ENCODE data around the gene PRRC2C. TPM values are rescaled to one million over a fixed set of nuclear protein-coding genes. Genes with fewer than 3 reads are reported as not detected.
A peak's percentile ranks its signal among the peaks of the same experiment; 100 is the strongest.
"Not testable (repeated sequence)": the region's sequence is repeated elsewhere in the genome, so short reads cannot be mapped to it uniquely, and the experiment has no call there.

The PRRC2C gene
- total RNA-seq (2021): 99.2 and 136 TPM in 2 replicates
- percentile 96 among the genes with signal in this experiment for Bru-seq, nascent RNA
- BruChase-seq, experiment 1, labeled RNA remaining after a 2-hour chase: percentile 96 among the genes with signal in this experiment
- BruChase-seq, experiment 2, labeled RNA remaining after a 6-hour chase: percentile 96 among the genes with signal in this experiment
- long read RNA-seq, partial matches to known transcripts: 22 of 26 reads
- long read RNA-seq, other reads (novel, unspliced or antisense): 4 of 26 reads

DNA sequence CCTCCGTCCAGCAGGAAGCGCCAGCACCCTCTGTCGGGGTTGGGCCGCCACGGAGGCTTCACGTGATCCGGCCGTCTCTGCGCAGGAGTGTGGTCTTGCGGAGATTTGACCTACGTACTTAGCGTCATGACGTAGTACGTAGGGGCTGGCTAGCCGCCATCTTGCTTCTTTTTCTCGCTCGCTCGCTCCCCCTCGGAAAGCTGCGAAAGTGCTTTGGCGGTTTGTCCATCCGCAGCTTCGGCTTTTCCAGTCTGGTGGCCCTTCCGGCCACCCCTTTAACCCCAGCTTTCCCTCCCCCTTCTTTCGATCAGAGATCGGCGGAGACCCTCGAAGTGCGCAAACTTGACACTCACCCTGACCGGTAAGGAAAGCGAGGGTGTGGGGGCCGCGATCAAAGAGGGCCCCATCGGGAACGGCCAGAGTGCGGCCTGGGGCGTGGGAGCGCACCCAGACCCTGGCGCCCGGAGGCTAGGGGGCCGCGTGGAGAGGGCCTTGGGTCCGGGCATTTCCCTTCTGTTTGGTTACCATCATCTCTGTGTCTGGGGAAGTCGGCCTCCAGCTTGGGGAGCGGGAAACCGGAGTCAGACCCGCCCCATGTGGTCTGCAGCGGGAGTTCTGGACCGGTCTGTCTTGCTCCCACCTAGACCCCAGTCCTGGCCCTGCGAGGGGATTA lies at the start of gene PRRC2C:
Gene PRRC2C (plus strand): TSS at position 156 of the 673 bp plus-strand sequence. CDS start 26,559 bp downstream, outside the sequence.
- Histone ChIP-seq H3K27me3 (ENCODE audit: insufficient read depth, low read depth) (no peaks in the 10 kb centered on the region), H3K36me3 (ENCODE audit: low read depth) (peaks cover 14% of the 10 kb centered on the region; the same call in 1 of the 2 replicates), H3K9me3 (ENCODE audit: insufficient read depth, low read depth) (no peaks in the 10 kb centered on the region), H2AFZ (peak within 1 kb of the TSS; percentile 92), H3K4me1 (replicated peaks; ENCODE audit: insufficient read depth) (peaks cover 18% of the 10 kb centered on the region), H3K9me2 (ENCODE audit: insufficient read depth) (no peaks in the 10 kb centered on the region), H4K20me1 (ENCODE audit: insufficient read depth) (peaks cover 44% of the 10 kb centered on the region), H3K4me3 (peak within 1 kb of the TSS; percentile 96), H3K27ac (peak within 1 kb of the TSS; percentile 95), H3K79me2 (ENCODE audit: low read depth) (peaks cover 51% of the 10 kb centered on the region), H3F3A (ENCODE audit: insufficient read depth, low read depth) (no peaks in the 10 kb centered on the region), H3K4me2 (peak within 1 kb of the TSS; percentile 89)
- BruUV-seq (replicated peaks): TSS peak; percentile 76
- CTCF ChIA-PET: interaction anchor here (0.6 kb wide), 1 partner anchor 44 kb away, joined by 3 read pairs; no protein-coding TSS in a partner anchor
- DNase-seq: peak; percentile 91 to 94
- TF ChIP-seq, protein P1, sequence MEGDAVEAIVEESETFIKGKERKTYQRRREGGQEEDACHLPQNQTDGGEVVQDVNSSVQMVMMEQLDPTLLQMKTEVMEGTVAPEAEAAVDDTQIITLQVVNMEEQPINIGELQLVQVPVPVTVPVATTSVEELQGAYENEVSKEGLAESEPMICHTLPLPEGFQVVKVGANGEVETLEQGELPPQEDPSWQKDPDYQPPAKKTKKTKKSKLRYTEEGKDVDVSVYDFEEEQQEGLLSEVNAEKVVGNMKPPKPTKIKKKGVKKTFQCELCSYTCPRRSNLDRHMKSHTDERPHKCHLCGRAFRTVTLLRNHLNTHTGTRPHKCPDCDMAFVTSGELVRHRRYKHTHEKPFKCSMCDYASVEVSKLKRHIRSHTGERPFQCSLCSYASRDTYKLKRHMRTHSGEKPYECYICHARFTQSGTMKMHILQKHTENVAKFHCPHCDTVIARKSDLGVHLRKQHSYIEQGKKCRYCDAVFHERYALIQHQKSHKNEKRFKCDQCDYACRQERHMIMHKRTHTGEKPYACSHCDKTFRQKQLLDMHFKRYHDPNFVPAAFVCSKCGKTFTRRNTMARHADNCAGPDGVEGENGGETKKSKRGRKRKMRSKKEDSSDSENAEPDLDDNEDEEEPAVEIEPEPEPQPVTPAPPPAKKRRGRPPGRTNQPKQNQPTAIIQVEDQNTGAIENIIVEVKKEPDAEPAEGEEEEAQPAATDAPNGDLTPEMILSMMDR (conservative IDR thresholded peaks at IDR 0.05): peak; percentile 74; the same call in 1 of the 2 replicates
- no peak for TF ChIP-seq EZH2 (IDR thresholded peaks at IDR 0.05; ENCODE audit: low read depth)
- intact Hi-C loops (cut with micrococcal nuclease; ENCODE audit: unreplicated experiment): loop anchor here (10.0 kb wide), 2 partner anchors 101 to 171 kb away; partner anchors contain the start of gene FMO4
- POLR2A ChIA-PET (ENCODE audit: unreplicated experiment): interaction anchor here (0.5 to 0.6 kb wide), 3 partner anchors 10 to 1560 kb away, joined by 3 to 11 read pairs (median 4); no protein-coding TSS in a partner anchor

- DNase-seq: peak in 1 of 2 experiments; percentile 13
- BruUV-seq (replicated peaks): no TSS peak
- Histone ChIP-seq H3K27me3 (ENCODE audit: insufficient read depth, low read depth) (no peaks in the 10 kb centered on the region), H3K9me3 (ENCODE audit: insufficient read depth, low read depth) (no peaks in the 10 kb centered on the region), H4K20me1 (ENCODE audit: insufficient read depth) (no peaks in the 10 kb centered on the region), H3K4me2 (no peak overlapping the region), H3F3A (ENCODE audit: insufficient read depth, low read depth) (no peaks in the 10 kb centered on the region), H3K4me3 (no peak overlapping the region), H3K79me2 (ENCODE audit: low read depth) (no peaks in the 10 kb centered on the region), H2AFZ (no peak overlapping the region), H3K4me1 (replicated peaks; ENCODE audit: insufficient read depth) (no peaks in the 10 kb centered on the region), H3K36me3 (ENCODE audit: low read depth) (no peaks in the 10 kb centered on the region), H3K27ac (no peak overlapping the region), H3K9me2 (ENCODE audit: insufficient read depth) (no peaks in the 10 kb centered on the region)
- ChIA-PET CTCF (no interaction called here), POLR2A (ENCODE audit: unreplicated experiment) (no interaction called here)
- intact Hi-C loops (cut with micrococcal nuclease; ENCODE audit: unreplicated experiment): no loop called here
- TF ChIP-seq, protein P1 (conservative IDR thresholded peaks at IDR 0.05): no peak
- TF ChIP-seq EZH2 (IDR thresholded peaks at IDR 0.05; ENCODE audit: low read depth): no peak
Measured at GRCh38 chr1:171438441-171438840, 46.9 kb upstream of the PRRC2C start.

DNA sequence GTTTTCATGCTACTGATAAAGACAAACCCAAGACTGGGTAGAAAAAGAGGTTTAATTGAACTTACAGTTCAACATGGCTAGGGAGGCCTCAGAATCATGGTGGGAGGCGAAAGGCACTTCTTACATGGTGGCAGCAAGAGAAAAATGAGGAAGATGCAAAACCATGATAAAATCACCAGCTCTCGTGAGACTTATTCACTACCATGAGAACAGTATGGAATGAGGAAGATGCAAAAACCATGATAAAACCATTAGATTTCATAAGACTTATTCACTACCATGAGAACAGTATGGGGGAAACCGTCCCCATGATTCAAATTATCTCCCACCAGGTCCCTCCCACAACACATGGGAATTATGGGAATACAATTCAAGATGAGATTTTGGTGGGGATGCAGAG lies 45.1 kb upstream of the PRRC2C start:
- CTCF ChIA-PET; POLR2A ChIA-PET (ENCODE audit: unreplicated experiment); H3K4me2 ChIP-seq; H3K9me2 ChIP-seq (ENCODE audit: insufficient read depth); H3K4me1 ChIP-seq (replicated peaks; ENCODE audit: insufficient read depth); BruUV-seq (replicated peaks); DNase-seq; H3F3A ChIP-seq (ENCODE audit: insufficient read depth, low read depth); H2AFZ ChIP-seq; H3K79me2 ChIP-seq (ENCODE audit: low read depth); H4K20me1 ChIP-seq (ENCODE audit: insufficient read depth); H3K36me3 ChIP-seq (ENCODE audit: low read depth); H3K27me3 ChIP-seq (ENCODE audit: insufficient read depth, low read depth); H3K27ac ChIP-seq; intact Hi-C loops (cut with micrococcal nuclease; ENCODE audit: unreplicated experiment); H3K4me3 ChIP-seq; H3K9me3 ChIP-seq (ENCODE audit: insufficient read depth, low read depth): not testable (repeated sequence)

DNA sequence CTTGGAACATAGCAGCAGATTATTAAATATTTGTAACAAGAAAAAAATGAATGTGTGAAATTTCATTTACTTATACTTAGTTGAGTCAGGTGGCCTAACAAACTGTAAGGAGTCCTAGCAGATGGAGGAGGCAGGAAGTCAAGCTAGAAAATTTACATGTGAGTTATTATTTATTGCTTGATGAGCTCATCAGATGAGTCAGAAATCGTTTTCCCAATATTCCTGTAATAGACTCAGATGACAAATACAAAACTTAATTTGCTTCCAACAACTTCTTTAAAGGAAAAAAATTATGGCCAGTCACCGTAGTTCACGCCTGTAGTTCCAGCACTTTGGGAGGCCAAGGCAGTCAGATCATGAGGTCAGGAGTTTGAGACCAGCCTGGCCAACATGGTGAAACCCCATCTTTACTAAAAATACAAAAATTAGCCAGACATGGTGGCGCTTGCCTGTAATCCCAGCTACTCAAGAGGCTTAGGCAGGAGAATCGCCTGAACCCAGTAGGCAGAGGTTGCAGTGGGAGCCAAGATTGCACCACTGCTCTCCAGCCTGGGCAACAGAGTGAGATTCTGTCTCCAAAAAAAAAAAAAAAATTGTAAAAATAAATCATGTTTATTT lies 43.9 kb upstream of the PRRC2C start:
- H3K27me3 ChIP-seq (ENCODE audit: insufficient read depth, low read depth); POLR2A ChIA-PET (ENCODE audit: unreplicated experiment); DNase-seq; H4K20me1 ChIP-seq (ENCODE audit: insufficient read depth); H3K4me1 ChIP-seq (replicated peaks; ENCODE audit: insufficient read depth); H3K79me2 ChIP-seq (ENCODE audit: low read depth); H3K4me3 ChIP-seq; H3K27ac ChIP-seq; H3F3A ChIP-seq (ENCODE audit: insufficient read depth, low read depth); H3K36me3 ChIP-seq (ENCODE audit: low read depth); H3K9me2 ChIP-seq (ENCODE audit: insufficient read depth); BruUV-seq (replicated peaks); H3K9me3 ChIP-seq (ENCODE audit: insufficient read depth, low read depth); H3K4me2 ChIP-seq; intact Hi-C loops (cut with micrococcal nuclease; ENCODE audit: unreplicated experiment): not testable (repeated sequence)
- H2AFZ ChIP-seq: 0 out of 2 replicates have a peak overlapping the region, but pooled peaks have one; percentile 4
- CTCF ChIA-PET: interaction anchor here (0.6 kb wide), 1 partner anchor 44 kb away, joined by 3 read pairs; the partner anchor contains the start of gene PRRC2C

Measured in PC-9 (cell line).